PC-3 (cell line): ENCODE measurements around the gene REPS2.

Source experiments
- CTCF ChIP-seq: fragments of 300-600 bp; sonication (generic); conservative IDR thresholded peaks from 2 replicates; pipeline ENCODE4 v1.5.1; 2017; ENCODE audit warnings: antibody characterized with exemption, low read depth, mild to moderate bottlenecking, low read length
- EZH2 ChIP-seq: fragments of 300-600 bp; sonication (generic); IDR thresholded peaks from one replicate; pipeline ENCODE4 v1.6.1; 2017; ENCODE audit warnings: antibody characterized with exemption, mild to moderate bottlenecking, low read length; ENCODE audit not compliant: unreplicated experiment
- EZH2phosphoT487 ChIP-seq: fragments of 300-600 bp; sonication (generic); IDR thresholded peaks from 2 replicates; pipeline ENCODE4 v1.6.1; 2018; ENCODE audit warnings: mild to moderate bottlenecking, antibody characterized with exemption, low read length, borderline replicate concordance

DNA sequence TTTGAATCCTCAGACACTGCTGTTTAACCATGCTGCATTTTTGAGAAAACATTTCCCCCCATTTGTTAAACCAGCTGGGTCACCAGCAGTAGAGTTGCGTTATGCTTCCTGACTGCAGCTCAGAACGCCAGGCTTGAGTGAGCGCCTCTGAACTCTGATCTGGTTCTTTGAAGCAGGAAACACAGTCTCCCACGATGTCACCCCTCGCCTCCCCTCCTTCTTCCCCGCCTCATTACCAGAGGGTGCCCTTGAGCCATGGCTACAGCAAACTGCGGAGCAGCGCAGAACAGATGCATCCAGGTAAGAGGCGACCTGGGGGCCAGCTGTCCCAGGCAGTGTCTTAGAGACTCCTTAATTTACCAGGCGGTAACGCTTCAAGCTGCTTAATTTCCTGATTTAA is 78.4 kb downstream of the REPS2 start:
- TF ChIP-seq CTCF (no peak), EZH2phosphoT487 (no peak), EZH2 (no peak)
